HL-60 (cell line): ENCODE results near the gene UVSSA.
A peak's percentile ranks its signal among the peaks of the same experiment; 100 is the strongest.

ENCODE experiments used
- DNase-seq, 2 experiments: peaks; one replicate each; pipeline ENCODE4 v3.0.0-alpha.2; 2010 to 2020; ENCODE audit warnings: low read depth in 1 of 2, low spot score in 1 of 2
- H3K27ac ChIP-seq: fragments of 250-450 bp; sonication (Bioruptor Pico); replicated peaks from 2 replicates; pipeline ENCODE4 v1.5.1; 2020; ENCODE audit warnings: mild to moderate bottlenecking, moderate library complexity
- H3K27me3 ChIP-seq: fragments of 250-450 bp; sonication (Bioruptor Pico); 2 replicates; pipeline ENCODE4 v1.5.1; 2021; ENCODE audit warnings: mild to moderate bottlenecking, moderate library complexity; ENCODE audit not compliant: insufficient read depth, poor library complexity, severe bottlenecking
- H3K4me3 ChIP-seq: replicated peaks from 2 replicates; pipeline ENCODE4 v1.5.1; 2011; ENCODE audit warnings: mild to moderate bottlenecking, control low read depth, low read length; ENCODE audit not compliant: insufficient read depth
- CTCF ChIP-seq: IDR thresholded peaks from one replicate; pipeline ENCODE4 v1.5.1; 2011; ENCODE audit warnings: low read length, control low read depth, inconsistent platforms; ENCODE audit not compliant: insufficient read depth
- GABPA ChIP-seq: IDR thresholded peaks from 2 replicates; pipeline ENCODE4 v1.6.1; 2012; ENCODE audit warnings: low read depth
- POLR2AphosphoS5 ChIP-seq: IDR thresholded peaks from 2 replicates; pipeline ENCODE4 v1.6.1; 2012; ENCODE audit warnings: low read depth
- REST ChIP-seq: IDR thresholded peaks from 2 replicates; pipeline ENCODE4 v1.6.1; 2012; ENCODE audit warnings: low read depth; ENCODE audit not compliant: insufficient replicate concordance
- SPI1 ChIP-seq: IDR thresholded peaks from 2 replicates; pipeline ENCODE4 v1.6.1; 2012; ENCODE audit warnings: low read depth, mild to moderate bottlenecking, borderline replicate concordance

The UVSSA gene

GRCh38 chr4:1406981-1407656, 60.1 kb downstream of the UVSSA start:
- no peak for DNase-seq
- no peak overlapping the region for H3K27ac ChIP-seq
- H3K27me3 ChIP-seq = peaks cover 21% of the 10 kb centered on the region
- H3K4me3 ChIP-seq = no peak overlapping the region
- TF ChIP-seq SPI1 = no peak
- no peak for TF ChIP-seq GABPA
- TF ChIP-seq REST = no peak
- TF ChIP-seq POLR2AphosphoS5 = no peak
- no peak for TF ChIP-seq CTCF

GRCh38 chr4:1407657-1408333, 60.8 kb downstream of the UVSSA start:
- peaks cover 17% of the 10 kb centered on the region for H3K27me3 ChIP-seq
- no peak for DNase-seq
- no peak overlapping the region for H3K27ac ChIP-seq
- H3K4me3 ChIP-seq = no peak overlapping the region
- TF ChIP-seq SPI1 = no peak
- TF ChIP-seq GABPA = no peak
- TF ChIP-seq POLR2AphosphoS5 = no peak
- TF ChIP-seq CTCF = no peak
- TF ChIP-seq REST = no peak

GRCh38 chr4:1408418-1408817, 61.4 kb downstream of the UVSSA start:
- H3K27ac ChIP-seq = no peak overlapping the region
- peaks cover 17% of the 10 kb centered on the region for H3K27me3 ChIP-seq
- DNase-seq = no peak
- peak; percentile 8 for TF ChIP-seq REST
- TF ChIP-seq CTCF = no peak
- no peak overlapping the region for H3K4me3 ChIP-seq
